Endothelial cell of umbilical vein (primary cell): ENCODE measurements around the gene PRKAG2. TPM values are rescaled to one million over a fixed set of nuclear protein-coding genes. Genes with fewer than 3 reads are reported as not detected.

ENCODE experiments used
- BruUV-seq: library from RNA; stranded (reverse); fragments of 400-500 nt; replicated peaks from 2 replicates; lab custom pipeline; 2021; lab: Mats Ljungman, UMichigan
- CTCF ChIA-PET: fragments of 300-600, 350-600 bp; sonication (Branson Sonifier 250); formaldehyde crosslinking; loops from one replicate; lab custom pipeline; 2021; ENCODE audit warnings: antibody characterized with exemption, inconsistent platforms; lab: Charles Lee
- POLR2A ChIA-PET: fragments of 300-600, 350-600 bp; sonication (Branson Sonifier 250); formaldehyde crosslinking; loops from one replicate; lab custom pipeline; 2021; ENCODE audit warnings: antibody characterized with exemption, inconsistent platforms; lab: Charles Lee
- DNase-seq: peaks from one replicate; pipeline ENCODE4 v3.0.0-alpha.2; 2011; ENCODE audit warnings: low read depth, low spot score
- FAIRE-seq: peaks from 2 replicates; lab custom pipeline; 2011; peaks lifted over from hg19 to GRCh38; lab: Jason Lieb, UNC
- H2AFZ ChIP-seq: 2 replicates; pipeline ENCODE4 v1.6.0; 2012; ENCODE audit warnings: low read depth, low read length, control low read depth, inconsistent platforms
- H3K27ac ChIP-seq: 2 replicates; pipeline ENCODE4 v1.5.1; 2011; ENCODE audit warnings: low read depth, mild to moderate bottlenecking, control low read depth, low read length, moderate library complexity; ENCODE audit not compliant: insufficient read depth
- H3K27me3 ChIP-seq, 2 experiments: 2 replicates each; pipeline versions ENCODE4 v1.6.0 to v1.6.1; 2011; ENCODE audit warnings: low read length in 2 of 2, mixed read lengths in 1 of 2; ENCODE audit not compliant: control insufficient read depth in 2 of 2, insufficient read depth in 2 of 2
- H3K36me3 ChIP-seq, 2 experiments: 2 replicates in 1 of 2; 3 replicates in 1 of 2; pipeline ENCODE4 v1.5.1; 2011; ENCODE audit warnings: low read length in 2 of 2, mild to moderate bottlenecking in 1 of 2, moderate library complexity in 1 of 2; ENCODE audit not compliant: control insufficient read depth in 2 of 2, insufficient read depth in 2 of 2; ENCODE audit errors: extremely low read depth in 1 of 2
- H3K4me1 ChIP-seq: 3 replicates; pipeline ENCODE4 v1.5.1; 2011; ENCODE audit warnings: mild to moderate bottlenecking, low read length; ENCODE audit not compliant: control insufficient read depth, insufficient read depth; ENCODE audit errors: extremely low read depth
- H3K4me2 ChIP-seq: 2 replicates; pipeline ENCODE4 v1.6.1; 2011; ENCODE audit warnings: low read length, control low read depth, mixed read lengths; ENCODE audit not compliant: insufficient read depth
- H3K4me3 ChIP-seq, 3 experiments: fragments of 200-600 bp in 1 of 3; sonication (generic), shearing (Covaris generic) in 1 of 3; replicated peaks in 1 of 3; 2 replicates each; pipeline ENCODE4 v1.5.1; 2011 to 2016; ENCODE audit warnings: control low read depth in 3 of 3, low read length in 3 of 3, mild to moderate bottlenecking in 2 of 3, inconsistent platforms in 1 of 3, low read depth in 1 of 3, moderate library complexity in 1 of 3; ENCODE audit not compliant: insufficient read depth in 1 of 3
- H3K79me2 ChIP-seq: 2 replicates; pipeline ENCODE4 v1.6.0; 2012; ENCODE audit warnings: low read length, inconsistent platforms; ENCODE audit not compliant: control insufficient read depth, insufficient read depth
- H3K9ac ChIP-seq: replicated peaks from 2 replicates; pipeline ENCODE3; 2011; ENCODE audit warnings: low read length, control low read depth; ENCODE audit not compliant: insufficient read depth; ENCODE audit errors: extremely low read depth
- H3K9me1 ChIP-seq: replicated peaks from 3 replicates; pipeline ENCODE4 v1.6.0; 2011; ENCODE audit warnings: mild to moderate bottlenecking, low read length; ENCODE audit not compliant: control insufficient read depth, insufficient read depth; ENCODE audit errors: extremely low read depth
- H3K9me3 ChIP-seq: replicated peaks from 2 replicates; pipeline ENCODE4 v1.5.1; 2012; ENCODE audit warnings: low read length, inconsistent platforms; ENCODE audit not compliant: control insufficient read depth, insufficient read depth
- H4K20me1 ChIP-seq: replicated peaks from 2 replicates; pipeline ENCODE3; 2011; ENCODE audit warnings: mild to moderate bottlenecking, low read length; ENCODE audit not compliant: control insufficient read depth, insufficient read depth; ENCODE audit errors: extremely low read depth
- EZH2 ChIP-seq: IDR thresholded peaks from 2 replicates; pipeline ENCODE4 v1.6.1; 2012; ENCODE audit warnings: borderline replicate concordance, low read depth, mild to moderate bottlenecking, moderate library complexity, low read length, inconsistent platforms; ENCODE audit not compliant: severe bottlenecking
- FOS ChIP-seq: IDR thresholded peaks from 2 replicates; pipeline ENCODE4 v1.6.1; 2011; ENCODE audit warnings: mild to moderate bottlenecking, low read length, moderate library complexity, borderline replicate concordance; ENCODE audit not compliant: insufficient read depth
- GATA2 ChIP-seq: IDR thresholded peaks from 2 replicates; pipeline ENCODE4 v1.7.0; 2011; ENCODE audit warnings: low read depth, mild to moderate bottlenecking, moderate library complexity, mixed read lengths, low read length; ENCODE audit not compliant: insufficient read length, insufficient read depth
- JUN ChIP-seq: IDR thresholded peaks from 2 replicates; pipeline ENCODE4 v1.6.1; 2011; ENCODE audit warnings: borderline replicate concordance, low read depth; ENCODE audit not compliant: insufficient read length, insufficient read depth
- MYC ChIP-seq: IDR thresholded peaks from one replicate; pipeline ENCODE4 v1.6.1; 2011; ENCODE audit warnings: mild to moderate bottlenecking, low read depth, low read length
- POLR2A ChIP-seq: IDR thresholded peaks from 2 replicates; pipeline ENCODE4 v1.6.1; 2012; ENCODE audit warnings: low read depth, mild to moderate bottlenecking, control low read depth, low read length
- POLR2AphosphoS5 ChIP-seq: IDR thresholded peaks from 2 replicates; pipeline ENCODE4 v1.6.1; 2012; ENCODE audit warnings: low read depth, mild to moderate bottlenecking, control low read depth, low read length, moderate library complexity; ENCODE audit not compliant: insufficient read depth
- dilution Hi-C: fragments of 300-500 bp; cut with MboI; formaldehyde crosslinking; loops from one replicate; pipeline ENCODE4 v1.15.0; 2019; ENCODE audit warnings: low sequenced_read_pairs; ENCODE audit not compliant: extremely low pct_ligation_motif_present
- intact Hi-C: fragments of 100-400 bp; cut with micrococcal nuclease; formaldehyde crosslinking; loops from one replicate; pipeline ENCODE4 v1.10.0; 2022
- polyA plus RNA-seq, 4 experiments: library from polyadenylated mRNA; depleted of rRNA in 3 of 4; stranded (reverse) in 3 of 4; unstranded in 1 of 4; fragments of >200 nt; gene quantifications; 2 replicates each; pipeline versions ENCODE4 v1.2.1 to v1.2.3, GENCODE V29; 2011 to 2012; ENCODE audit warnings: missing spikeins in 1 of 4
- total RNA-seq: library from RNA; stranded (reverse); gene quantifications from 2 replicates; pipeline ENCODE4 v1.2.3, GENCODE V29; 2021
- TF ChIP-seq, protein P1 (sequence below), 2 donors: IDR thresholded peaks; 1 replicate in 1 of 2; 2 replicates in 1 of 2; pipeline ENCODE4 v1.5.1; 2011; ENCODE audit warnings: low read length in 2 of 2, mild to moderate bottlenecking in 2 of 2, moderate library complexity in 2 of 2, control low read depth in 1 of 2, inconsistent platforms in 1 of 2, low read depth in 1 of 2; ENCODE audit not compliant: insufficient read depth in 1 of 2; ENCODE audit errors: extremely low read depth in 1 of 2
- TF ChIP-seq, protein P2 (sequence below): IDR thresholded peaks from 2 replicates; pipeline ENCODE4 v1.6.1; 2011; ENCODE audit not compliant: insufficient read depth, insufficient read length

The PRKAG2 gene
- total and polyA plus RNA-seq, 2 donors (not counting 3 experiments of a cell fraction or from before 2014, with no cell fraction given): 19.3 to 51.5 TPM

GRCh38 chr7:151776876-151777494 lies 99.9 kb downstream of the PRKAG2 start:
- H2AFZ ChIP-seq: no peak overlapping the region
- H3K9me1 ChIP-seq: no peaks in the 10 kb centered on the region
- intact Hi-C loops (no loop called here), dilution Hi-C loops (no loop called here)
- H3K4me1 ChIP-seq: no peaks in the 10 kb centered on the region
- no peaks in the 10 kb centered on the region for H4K20me1 ChIP-seq
- no peak overlapping the region for H3K9ac ChIP-seq
- no peak overlapping the region for H3K4me3 ChIP-seq
- TF ChIP-seq GATA2 (no peak), FOS (no peak), POLR2AphosphoS5 (no peak), EZH2 (no peak), MYC (no peak), POLR2A (no peak), JUN (no peak)
- TF ChIP-seq, protein P1, sequence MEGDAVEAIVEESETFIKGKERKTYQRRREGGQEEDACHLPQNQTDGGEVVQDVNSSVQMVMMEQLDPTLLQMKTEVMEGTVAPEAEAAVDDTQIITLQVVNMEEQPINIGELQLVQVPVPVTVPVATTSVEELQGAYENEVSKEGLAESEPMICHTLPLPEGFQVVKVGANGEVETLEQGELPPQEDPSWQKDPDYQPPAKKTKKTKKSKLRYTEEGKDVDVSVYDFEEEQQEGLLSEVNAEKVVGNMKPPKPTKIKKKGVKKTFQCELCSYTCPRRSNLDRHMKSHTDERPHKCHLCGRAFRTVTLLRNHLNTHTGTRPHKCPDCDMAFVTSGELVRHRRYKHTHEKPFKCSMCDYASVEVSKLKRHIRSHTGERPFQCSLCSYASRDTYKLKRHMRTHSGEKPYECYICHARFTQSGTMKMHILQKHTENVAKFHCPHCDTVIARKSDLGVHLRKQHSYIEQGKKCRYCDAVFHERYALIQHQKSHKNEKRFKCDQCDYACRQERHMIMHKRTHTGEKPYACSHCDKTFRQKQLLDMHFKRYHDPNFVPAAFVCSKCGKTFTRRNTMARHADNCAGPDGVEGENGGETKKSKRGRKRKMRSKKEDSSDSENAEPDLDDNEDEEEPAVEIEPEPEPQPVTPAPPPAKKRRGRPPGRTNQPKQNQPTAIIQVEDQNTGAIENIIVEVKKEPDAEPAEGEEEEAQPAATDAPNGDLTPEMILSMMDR (IDR thresholded peaks at IDR 0.05; ENCODE audit: extremely low read depth in 1 of 2, insufficient read depth in 1 of 2, low read depth in 1 of 2, low read length in 2 of 2): no peak
- TF ChIP-seq, protein P2, sequence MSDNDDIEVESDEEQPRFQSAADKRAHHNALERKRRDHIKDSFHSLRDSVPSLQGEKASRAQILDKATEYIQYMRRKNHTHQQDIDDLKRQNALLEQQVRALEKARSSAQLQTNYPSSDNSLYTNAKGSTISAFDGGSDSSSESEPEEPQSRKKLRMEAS: no peak
- no peaks in the 10 kb centered on the region for H3K9me3 ChIP-seq
- DNase-seq (no peak), FAIRE-seq (no peak)
- no peaks in the 10 kb centered on the region for H3K36me3 ChIP-seq
- no peaks in the 10 kb centered on the region for H3K79me2 ChIP-seq
- no TSS peak for BruUV-seq
- CTCF ChIA-PET: no interaction called here
- POLR2A ChIA-PET: no interaction called here
- no peak overlapping the region for H3K4me2 ChIP-seq
- peaks cover 10 to 14% of the 10 kb centered on the region in 2 experiments for H3K27me3 ChIP-seq
- no peak overlapping the region for H3K27ac ChIP-seq
